Muscle layer of colon (tissue), 2 donors: ENCODE results near the gene C4A.
"Not testable (repeated sequence)": the region's sequence is repeated elsewhere in the genome, so short reads cannot be mapped to it uniquely, and the experiment has no call there.

Source experiments
- H3K27ac ChIP-seq: one replicate; pipeline ENCODE4 v1.7.0; 2013; ENCODE audit warnings: low read depth, mild to moderate bottlenecking, low read length, moderate library complexity
- H3K27me3 ChIP-seq, 2 donors: one replicate each; pipeline ENCODE4 v1.7.0; 2013; ENCODE audit warnings: low read length in 2 of 2, mild to moderate bottlenecking in 2 of 2; ENCODE audit not compliant: insufficient read depth in 2 of 2, control insufficient read depth in 1 of 2
- H3K36me3 ChIP-seq: one replicate; pipeline ENCODE4 v1.7.0; 2013; ENCODE audit warnings: mild to moderate bottlenecking, low read length; ENCODE audit not compliant: insufficient read depth
- H3K4me1 ChIP-seq: one replicate; pipeline ENCODE4 v1.7.0; 2013; ENCODE audit warnings: mild to moderate bottlenecking, low read length; ENCODE audit not compliant: insufficient read depth
- H3K4me3 ChIP-seq, 2 donors: one replicate each; pipeline ENCODE4 v1.7.0; 2013; ENCODE audit warnings: low read length in 2 of 2, low read depth in 1 of 2, mild to moderate bottlenecking in 1 of 2, moderate library complexity in 1 of 2
- H3K9ac ChIP-seq: one replicate; pipeline ENCODE4 v1.7.0; 2013; ENCODE audit warnings: low read length
- H3K9me3 ChIP-seq: one replicate; pipeline ENCODE4 v1.7.0; 2013; ENCODE audit warnings: mild to moderate bottlenecking, low read length
- donor health status: abdominal sarcoma.
- donor health status: Adenocarcinoma of cecum.

Gene C4A

GRCh38 chr6:32040299-32041049 lies 58.6 kb downstream of the C4A start:
- H3K4me3 ChIP-seq, H3K36me3 ChIP-seq, H3K9me3 ChIP-seq, H3K4me1 ChIP-seq, H3K27me3 ChIP-seq, H3K9ac ChIP-seq, H3K27ac ChIP-seq: not testable (repeated sequence)

- H3K4me1 ChIP-seq, H3K27me3 ChIP-seq, H3K36me3 ChIP-seq: not testable (repeated sequence)
These were observed 59.1 kb downstream of the C4A start for GRCh38 chr6:32041050-32041321.

DNA sequence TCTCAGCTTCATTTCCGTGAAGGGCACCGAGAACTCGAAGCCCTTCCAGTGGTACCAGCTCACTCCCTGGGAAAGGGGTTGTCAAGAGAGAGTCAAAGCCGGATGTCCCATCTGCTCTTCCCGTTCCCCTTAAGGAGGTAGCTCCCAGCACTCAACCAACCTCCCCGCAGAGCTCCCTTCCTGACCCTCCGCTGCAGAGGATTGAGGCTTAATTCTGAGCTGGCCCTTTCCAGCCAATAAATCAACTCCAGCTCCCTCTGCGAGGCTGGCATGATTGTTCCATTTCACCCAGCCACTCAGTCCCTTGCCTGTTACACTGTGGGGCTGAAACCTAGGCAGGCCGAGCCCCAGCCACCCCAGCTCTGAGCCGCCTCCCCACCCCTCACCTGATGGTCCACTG lies 59.5 kb downstream of the C4A start:
- not testable (repeated sequence) for H3K36me3 ChIP-seq, H3K9ac ChIP-seq, H3K9me3 ChIP-seq, H3K4me1 ChIP-seq, H3K27me3 ChIP-seq, H3K4me3 ChIP-seq, H3K27ac ChIP-seq

More at GRCh38 chr6:32041050-32041321, 59.1 kb downstream of the C4A start:
- not testable (repeated sequence) for H3K9ac ChIP-seq, H3K9me3 ChIP-seq, H3K4me3 ChIP-seq, H3K27ac ChIP-seq

- H3K4me1 ChIP-seq: peaks cover 13% of the 10 kb centered on the region
- not testable (repeated sequence) for H3K27ac ChIP-seq, H3K27me3 ChIP-seq, H3K4me3 ChIP-seq, H3K36me3 ChIP-seq, H3K9ac ChIP-seq, H3K9me3 ChIP-seq
These were observed 60.4 kb downstream of the C4A start for GRCh38 chr6:32042276-32042675.

DNA sequence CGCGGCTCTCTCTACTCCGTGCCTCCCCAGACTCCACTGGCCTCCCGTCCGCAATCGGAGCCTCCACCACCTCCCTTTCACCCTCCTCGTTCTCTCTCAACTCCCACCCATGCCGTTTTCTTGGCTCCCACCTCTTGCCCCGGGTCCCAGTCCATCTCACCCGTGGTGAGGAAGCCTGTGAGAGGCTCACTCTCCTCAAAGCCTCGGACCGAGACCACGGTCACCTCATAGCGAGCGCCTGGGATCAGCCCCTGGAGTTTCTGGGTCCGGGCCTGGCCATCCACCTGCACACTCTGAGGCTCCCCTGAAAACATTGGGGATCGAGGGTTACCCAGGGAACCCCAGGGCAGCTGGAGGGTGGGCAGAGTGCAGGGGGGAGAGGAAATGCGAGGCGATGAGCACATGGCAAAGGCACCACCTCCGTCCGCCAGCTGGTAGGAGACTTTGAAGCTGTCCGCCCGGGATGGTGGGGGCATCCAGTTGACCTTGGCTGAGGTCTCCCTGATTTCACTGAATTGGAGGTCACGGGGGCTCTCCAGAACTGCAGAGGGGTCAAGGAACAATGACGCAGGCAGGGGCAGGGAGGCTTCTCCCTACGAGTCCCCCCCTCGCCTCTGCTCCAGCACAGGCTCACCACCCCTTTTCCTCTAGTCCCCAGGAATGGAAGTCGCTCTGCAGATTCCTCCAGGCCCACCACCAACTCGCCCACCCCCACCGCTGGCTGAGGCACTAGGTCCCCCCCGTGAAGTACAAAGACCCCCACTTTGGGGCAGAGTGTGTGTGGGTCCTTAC lies 61.9 kb downstream of the C4A start:
- not testable (repeated sequence) for H3K4me3 ChIP-seq, H3K27ac ChIP-seq, H3K9ac ChIP-seq, H3K9me3 ChIP-seq, H3K27me3 ChIP-seq, H3K36me3 ChIP-seq
- H3K4me1 ChIP-seq: peaks cover 20% of the 10 kb centered on the region

GRCh38 chr6:32044916-32045315 lies 63.1 kb downstream of the C4A start:
- not testable (repeated sequence) for H3K9me3 ChIP-seq, H3K27me3 ChIP-seq, H3K27ac ChIP-seq, H3K36me3 ChIP-seq, H3K4me3 ChIP-seq, H3K9ac ChIP-seq
- peaks cover 20% of the 10 kb centered on the region for H3K4me1 ChIP-seq

DNA sequence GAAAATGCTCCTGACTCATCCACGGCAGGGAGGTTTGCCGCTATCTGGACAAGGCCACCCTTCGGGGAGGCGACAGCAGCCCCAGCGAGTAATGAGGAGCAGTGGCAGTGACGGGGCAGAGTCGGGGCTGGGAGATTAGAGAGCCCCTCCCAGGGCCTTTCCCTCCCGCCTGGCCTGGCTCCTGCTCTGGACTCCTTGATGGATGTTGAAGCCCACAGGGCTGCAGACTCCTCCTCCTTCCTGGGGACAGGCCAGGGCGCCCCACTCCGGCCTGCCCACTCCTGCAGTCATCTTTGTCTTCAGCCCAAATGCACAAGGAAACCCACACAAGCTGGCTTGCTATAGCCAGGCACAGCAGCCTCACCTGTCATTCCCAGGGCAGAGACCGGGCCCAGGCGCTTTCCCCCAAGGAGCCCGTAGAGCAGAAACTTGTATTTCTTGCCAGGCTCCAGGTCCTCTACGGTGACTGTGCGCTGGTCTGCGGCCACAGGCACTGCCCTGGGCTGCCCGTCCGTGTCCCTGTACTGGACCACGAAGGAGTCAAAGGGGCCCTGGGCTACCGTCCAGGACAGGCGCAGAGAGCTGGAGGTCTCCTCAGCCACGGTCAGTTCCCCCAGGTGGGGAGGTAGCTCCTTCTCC lies 64.1 kb downstream of the C4A start:
- H3K9me3 ChIP-seq: no peaks in the 10 kb centered on the region
- H3K4me1 ChIP-seq: peaks cover 20% of the 10 kb centered on the region
- H3K9ac ChIP-seq: no peak overlapping the region
- no peaks in the 10 kb centered on the region for H3K27me3 ChIP-seq
- H3K4me3 ChIP-seq: no peak overlapping the region
- peak overlapping the region; percentile 44 for H3K27ac ChIP-seq
- no peaks in the 10 kb centered on the region for H3K36me3 ChIP-seq

DNA sequence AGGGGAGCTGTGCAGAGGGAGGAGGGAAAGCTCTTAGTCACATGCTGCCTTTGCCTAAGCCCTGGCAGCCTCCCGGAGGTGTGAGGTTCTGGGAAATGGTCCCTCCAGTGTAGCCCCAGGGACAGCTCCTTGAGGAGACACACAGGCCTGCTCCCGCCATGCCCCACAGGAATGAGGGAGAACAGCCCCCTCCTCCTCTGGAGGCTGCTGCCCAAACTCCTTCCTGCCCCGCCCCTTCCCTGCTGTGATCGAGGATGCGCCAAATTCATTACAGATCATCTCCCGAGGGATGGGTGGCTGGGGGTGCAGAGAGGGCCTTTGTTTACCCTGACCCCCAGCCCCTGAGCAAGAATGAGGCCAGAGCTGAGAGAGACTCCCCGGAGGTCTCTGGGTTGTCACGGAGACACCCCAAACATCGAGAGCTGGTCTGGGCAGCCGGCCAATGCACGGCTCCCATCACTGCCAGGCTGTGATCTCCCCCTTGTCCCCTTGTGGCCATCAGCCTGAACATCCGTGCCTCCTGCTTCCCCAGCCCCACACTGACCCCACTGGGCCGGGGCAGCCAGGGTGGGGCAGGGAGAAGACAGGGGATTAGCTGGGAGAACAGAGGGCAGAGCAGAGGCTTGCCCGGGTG lies 64.7 kb downstream of the C4A start:
- H3K36me3 ChIP-seq: no peaks in the 10 kb centered on the region
- peaks cover 20% of the 10 kb centered on the region for H3K4me1 ChIP-seq
- no peak overlapping the region for H3K4me3 ChIP-seq
- H3K27ac ChIP-seq: peak overlapping the region; percentile 44
- no peak overlapping the region for H3K9ac ChIP-seq
- no peaks in the 10 kb centered on the region for H3K27me3 ChIP-seq
- no peaks in the 10 kb centered on the region for H3K9me3 ChIP-seq

DNA sequence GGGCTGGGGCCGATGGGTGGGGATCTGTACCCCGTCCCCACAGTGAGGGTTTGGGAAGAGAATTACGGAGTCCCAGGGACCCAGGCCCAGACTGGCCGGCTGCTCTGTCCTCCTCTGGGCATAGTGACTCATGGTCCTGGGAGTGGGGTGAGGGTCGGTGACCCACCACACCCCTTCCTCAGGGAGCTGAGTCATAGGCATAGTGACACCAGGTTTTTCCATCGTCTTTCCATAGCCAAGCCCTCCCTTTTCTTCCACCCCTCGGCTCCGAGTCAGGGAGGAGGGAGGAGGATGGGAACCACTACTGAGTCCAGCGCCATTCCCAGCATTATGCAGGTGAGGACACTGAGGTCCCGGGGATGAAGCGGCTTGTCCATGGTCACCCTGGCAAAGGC lies 65.2 kb downstream of the C4A start:
- Histone ChIP-seq H3K9me3 (no peaks in the 10 kb centered on the region), H3K36me3 (no peaks in the 10 kb centered on the region), H3K9ac (no peak overlapping the region), H3K4me3 (no peak overlapping the region), H3K4me1 (peaks cover 20% of the 10 kb centered on the region), H3K27ac (peak overlapping the region; percentile 3), H3K27me3 (no peaks in the 10 kb centered on the region)

DNA sequence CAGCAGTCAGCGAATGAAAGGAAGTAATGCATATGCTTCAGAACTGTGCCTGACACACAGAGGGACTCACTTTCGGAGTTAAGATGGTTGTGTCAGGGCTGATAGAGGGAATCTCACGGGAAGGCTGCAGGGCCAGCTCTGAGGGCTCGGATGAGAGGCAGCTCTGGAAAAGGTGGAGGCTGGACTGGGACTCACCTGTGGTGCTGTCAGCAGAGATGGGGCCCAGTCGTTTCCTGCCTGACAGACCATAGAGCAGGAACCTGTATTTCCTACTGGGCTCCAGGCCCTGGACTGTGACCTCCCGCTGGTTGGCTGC lies 65.6 kb downstream of the C4A start:
- Histone ChIP-seq H3K27ac (peak overlapping the region; percentile 3), H3K27me3 (no peaks in the 10 kb centered on the region), H3K9me3 (no peaks in the 10 kb centered on the region), H3K36me3 (no peaks in the 10 kb centered on the region), H3K4me3 (no peak overlapping the region), H3K9ac (no peak overlapping the region), H3K4me1 (peaks cover 20% of the 10 kb centered on the region)

DNA sequence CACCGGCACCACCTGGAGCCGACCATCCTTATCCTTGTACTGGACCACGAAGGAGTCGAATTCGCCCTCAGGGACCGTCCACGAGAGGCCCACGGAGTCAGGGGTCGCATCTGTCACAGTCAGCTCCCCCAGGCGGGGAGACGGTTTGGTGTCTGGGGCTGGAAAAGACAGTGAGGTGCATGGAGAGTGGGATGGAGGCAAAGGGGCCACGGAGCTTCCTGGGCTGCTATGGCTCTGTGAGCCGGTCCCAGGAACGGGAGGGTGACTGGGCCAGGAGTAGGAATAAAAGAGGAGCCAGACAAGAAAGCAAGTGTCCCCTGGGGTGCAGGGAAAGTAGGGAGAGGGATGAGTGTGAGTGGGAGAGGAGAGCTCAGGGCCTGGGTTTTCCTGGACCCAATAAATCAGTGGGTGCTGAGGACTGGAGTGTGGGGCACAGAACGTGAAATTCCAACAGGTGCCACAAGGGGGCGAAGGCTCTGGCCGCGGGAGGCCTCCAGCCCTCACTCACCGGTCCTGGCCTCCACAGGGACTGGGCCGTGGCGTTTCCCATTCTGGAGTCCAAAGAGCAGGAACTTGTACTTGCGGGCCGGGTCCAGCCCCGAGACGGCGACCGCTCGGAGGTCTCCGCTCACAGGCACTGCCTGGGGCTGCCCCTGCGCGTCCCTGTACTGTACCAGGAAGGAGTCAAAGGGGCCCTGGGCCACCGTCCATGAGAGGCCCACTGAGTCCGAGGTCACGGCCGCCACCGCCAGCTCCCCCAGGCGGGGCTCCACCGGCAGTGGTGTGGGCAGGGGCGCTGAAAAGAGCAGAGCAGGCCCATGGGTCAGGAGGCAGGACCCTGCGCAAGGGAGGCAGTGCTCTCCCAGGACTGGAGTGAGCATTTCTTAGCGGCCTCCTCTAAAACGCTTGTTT lies 66.3 kb downstream of the C4A start:
- Histone ChIP-seq H3K36me3 (no peaks in the 10 kb centered on the region), H3K4me1 (peaks cover 20% of the 10 kb centered on the region), H3K9ac (no peak overlapping the region), H3K4me3 (no peak overlapping the region), H3K9me3 (no peaks in the 10 kb centered on the region), H3K27me3 (no peaks in the 10 kb centered on the region), H3K27ac (no peak overlapping the region)
